Common myeloid progenitor, CD34-positive (primary cell): ENCODE data around the gene PIP5K1B.

ENCODE experiments used
- CTCF ChIA-PET: fragments of 350-600 bp; sonication (Branson Sonifier 250); formaldehyde crosslinking; loops from one replicate; lab custom pipeline; 2021; ENCODE audit warnings: antibody characterized with exemption; lab: Charles Lee
- POLR2A ChIA-PET: fragments of 350-600 bp; sonication (Branson Sonifier 250); formaldehyde crosslinking; loops from one replicate; lab custom pipeline; 2021; ENCODE audit warnings: antibody characterized with exemption; lab: Charles Lee
- DNase-seq, 3 donors: peaks; one replicate each; pipeline versions ENCODE4 v3.0.0 to v3.0.0-alpha.2; 2013
- H3K27ac ChIP-seq, 2 experiments: 1 replicate in 1 of 2; 2 replicates in 1 of 2; pipeline ENCODE4 v1.7.0; 2013; ENCODE audit warnings: inconsistent platforms in 2 of 2, low read length in 2 of 2, mild to moderate bottlenecking in 2 of 2, low read depth in 1 of 2, moderate library complexity in 1 of 2; ENCODE audit not compliant: severe bottlenecking in 2 of 2, insufficient read depth in 1 of 2, poor library complexity in 1 of 2
- H3K27me3 ChIP-seq, 5 experiments: replicated peaks in 2 of 5; 1 replicate in 3 of 5; 2 replicates in 2 of 5; pipeline versions ENCODE4 v1.6.1 to v1.7.0; 2013; ENCODE audit warnings: low read length in 4 of 5, mild to moderate bottlenecking in 2 of 5, moderate library complexity in 2 of 5, inconsistent platforms in 1 of 5; ENCODE audit not compliant: insufficient read depth in 5 of 5, control insufficient read depth in 4 of 5
- H3K36me3 ChIP-seq, 4 experiments: 1 replicate in 2 of 4; 2 replicates in 2 of 4; pipeline versions ENCODE4 v1.6.1 to v1.7.0; 2013; ENCODE audit warnings: low read length in 3 of 4, control low read depth in 1 of 4, mild to moderate bottlenecking in 1 of 4; ENCODE audit not compliant: control insufficient read depth in 4 of 4, insufficient read depth in 4 of 4
- H3K4me1 ChIP-seq, 4 experiments: 1 replicate in 3 of 4; 2 replicates in 1 of 4; pipeline versions ENCODE4 v1.6.1 to v1.7.1; 2013; ENCODE audit warnings: low read length in 3 of 4, mild to moderate bottlenecking in 3 of 4, control low read depth in 1 of 4, inconsistent platforms in 1 of 4, moderate library complexity in 1 of 4; ENCODE audit not compliant: control insufficient read depth in 4 of 4, insufficient read depth in 4 of 4; ENCODE audit errors: control extremely low read depth in 1 of 4
- H3K4me3 ChIP-seq, 7 experiments: 1 replicate in 4 of 7; 2 replicates in 3 of 7; pipeline versions ENCODE4 v1.5.1 to v1.7.0; 2013; ENCODE audit warnings: mild to moderate bottlenecking in 7 of 7, low read length in 6 of 7, moderate library complexity in 6 of 7, inconsistent platforms in 2 of 7, low read depth in 2 of 7, control low read depth in 1 of 7; ENCODE audit not compliant: insufficient read depth in 4 of 7, control insufficient read depth in 1 of 7; ENCODE audit errors: extremely low read depth in 1 of 7
- H3K9me3 ChIP-seq, 5 experiments: 1 replicate in 4 of 5; 2 replicates in 1 of 5; pipeline versions ENCODE4 v1.6.1 to v1.7.1; 2013; ENCODE audit warnings: low read length in 4 of 5, mild to moderate bottlenecking in 2 of 5, inconsistent platforms in 1 of 5, low read depth in 1 of 5, moderate library complexity in 1 of 5; ENCODE audit not compliant: control insufficient read depth in 4 of 5, insufficient read depth in 2 of 5; ENCODE audit errors: control extremely low read depth in 1 of 5
- WGBS: methylation state at CpG from one replicate; pipeline ENCODE4 v1.1.5; 2013; ENCODE audit not compliant: insufficient coverage; 5-methylcytosine and 5-hydroxymethylcytosine counted together

Gene PIP5K1B

GRCh38 chr9:68951879-68952659 is 247.0 kb downstream of the PIP5K1B start:
- DNase-seq: peak in 1 of 3 donors; percentile 38
- peaks cover 14 to 45% (median 24%) of the 10 kb centered on the region in 4 experiments for H3K4me1 ChIP-seq
- WGBS: 67% methylated on average over 2 of the region's 8 CpGs
- ChIA-PET CTCF (interaction anchor here (0.9 to 4.1 kb wide), 7 partner anchors 12 to 369 kb away, joined by 3 to 24 read pairs (median 3); no protein-coding TSS in a partner anchor), POLR2A (no interaction called here)
- no peak overlapping the region for H3K27ac ChIP-seq
- no peaks in the 10 kb centered on the region for H3K27me3 ChIP-seq
- no peak overlapping the region for H3K4me3 ChIP-seq
- H3K9me3 ChIP-seq: peaks cover 0 to 4% (median 0%) of the 10 kb centered on the region in 5 experiments
- H3K36me3 ChIP-seq: peaks cover 0 to 5% (median 1%) of the 10 kb centered on the region in 4 experiments

GRCh38 chr9:68953771-68954170 is 248.7 kb downstream of the PIP5K1B start:
- ChIA-PET POLR2A (no interaction called here), CTCF (interaction anchor here (0.9 to 1.4 kb wide), 4 partner anchors 12 to 108 kb away, joined by 3 to 4 read pairs (median 4); no protein-coding TSS in a partner anchor)
- peaks cover 14 to 45% (median 26%) of the 10 kb centered on the region in 4 experiments for H3K4me1 ChIP-seq
- peaks cover 0 to 2% (median 0%) of the 10 kb centered on the region in 4 experiments for H3K36me3 ChIP-seq
- no peaks in the 10 kb centered on the region for H3K27me3 ChIP-seq
- H3K27ac ChIP-seq: no peak overlapping the region
- peaks cover 0 to 4% (median 0%) of the 10 kb centered on the region in 5 experiments for H3K9me3 ChIP-seq
- no CpG with 5 or more reads among the region's 1 CpG for WGBS
- H3K4me3 ChIP-seq: no peak overlapping the region
- no peak for DNase-seq

GRCh38 chr9:68955330-68955729 is 250.3 kb downstream of the PIP5K1B start:
- 0% methylated on average over 1 of the region's 4 CpGs for WGBS
- peak overlapping the region in 2 of 7 experiments; percentile 1 to 48 for H3K4me3 ChIP-seq
- ChIA-PET POLR2A (interaction anchor here (0.9 kb wide), 1 partner anchor 41 kb away, joined by 3 read pairs; no protein-coding TSS in a partner anchor), CTCF (interaction anchor here (1.0 to 1.5 kb wide), 7 partner anchors 14 to 73 kb away, joined by 3 to 6 read pairs (median 3); no protein-coding TSS in a partner anchor)
- H3K36me3 ChIP-seq: peaks cover 0 to 2% (median 0%) of the 10 kb centered on the region in 4 experiments
- H3K27me3 ChIP-seq: no peaks in the 10 kb centered on the region
- DNase-seq: peak; percentile 27 to 86 (median 76)
- H3K4me1 ChIP-seq: peaks cover 14 to 42% (median 26%) of the 10 kb centered on the region in 4 experiments
- no peak overlapping the region for H3K27ac ChIP-seq
- H3K9me3 ChIP-seq: peaks cover 0 to 6% (median 0%) of the 10 kb centered on the region in 5 experiments

DNA sequence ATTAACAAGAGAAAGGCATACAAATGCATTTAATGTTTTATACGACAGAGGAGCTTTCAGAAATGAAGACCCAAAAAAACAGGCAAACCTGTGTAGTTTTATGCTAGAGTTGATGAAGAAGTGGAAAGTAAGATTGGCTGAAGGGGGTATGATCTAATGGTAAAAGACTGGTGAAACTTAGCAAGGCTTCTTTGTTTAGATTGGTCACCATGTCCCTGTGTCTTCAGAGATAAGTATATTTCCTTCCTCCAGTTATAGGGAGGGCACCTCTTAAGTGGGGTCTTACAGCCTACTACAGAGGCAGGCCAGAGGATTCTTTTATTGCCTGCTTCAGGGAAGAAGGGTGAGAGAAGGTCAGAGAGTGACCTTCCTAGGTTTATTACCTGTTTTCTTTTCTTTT is 252.4 kb downstream of the PIP5K1B start:
- WGBS: 100% methylated on average over 1 of the region's 1 CpG
- peak in 2 of 3 donors; percentile 42 to 61 for DNase-seq
- ChIA-PET POLR2A (interaction anchor here (0.7 kb wide), 1 partner anchor 30 kb away, joined by 4 read pairs; no protein-coding TSS in a partner anchor), CTCF (interaction anchor here (1.2 to 2.9 kb wide), 3 partner anchors 10 to 18 kb away, joined by 3 to 10 read pairs (median 4); no protein-coding TSS in a partner anchor)
- Histone ChIP-seq H3K4me3 (no peak overlapping the region), H3K36me3 (no peaks in the 10 kb centered on the region), H3K27me3 (no peaks in the 10 kb centered on the region), H3K9me3 (peaks cover 0 to 6% (median 0%) of the 10 kb centered on the region in 5 experiments), H3K27ac (no peak overlapping the region), H3K4me1 (peaks cover 12 to 33% (median 20%) of the 10 kb centered on the region in 4 experiments)

DNA sequence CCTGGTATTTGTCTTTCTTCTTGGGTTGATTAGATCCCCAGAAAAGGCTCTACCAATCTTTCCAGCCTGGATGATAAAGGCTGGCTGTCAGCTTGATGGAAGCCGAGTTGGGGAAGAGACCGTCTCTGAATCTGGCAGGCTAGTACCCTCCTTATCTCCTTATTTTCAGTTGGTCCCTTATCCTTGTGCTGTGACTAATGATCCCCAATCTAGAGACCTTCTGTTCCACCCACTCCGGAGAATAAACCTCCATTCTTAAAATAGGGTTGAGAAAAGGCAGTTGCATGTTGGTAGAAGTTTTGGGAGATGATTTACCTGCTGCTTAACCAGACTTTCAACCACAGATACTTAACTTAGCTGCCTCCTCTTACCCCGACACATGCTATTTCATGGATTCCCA is 256.5 kb downstream of the PIP5K1B start:
- DNase-seq: no peak
- H3K27me3 ChIP-seq: no peaks in the 10 kb centered on the region
- POLR2A ChIA-PET: no interaction called here
- H3K9me3 ChIP-seq: peaks cover 0 to 6% (median 0%) of the 10 kb centered on the region in 5 experiments
- no peak overlapping the region for H3K4me3 ChIP-seq
- no CpG with 5 or more reads among the region's 4 CpGs for WGBS
- CTCF ChIA-PET: no interaction called here
- no peak overlapping the region for H3K27ac ChIP-seq
- H3K4me1 ChIP-seq: peaks cover 0 to 4% (median 2%) of the 10 kb centered on the region in 4 experiments
- H3K36me3 ChIP-seq: peaks cover 0 to 2% (median 0%) of the 10 kb centered on the region in 4 experiments

DNA sequence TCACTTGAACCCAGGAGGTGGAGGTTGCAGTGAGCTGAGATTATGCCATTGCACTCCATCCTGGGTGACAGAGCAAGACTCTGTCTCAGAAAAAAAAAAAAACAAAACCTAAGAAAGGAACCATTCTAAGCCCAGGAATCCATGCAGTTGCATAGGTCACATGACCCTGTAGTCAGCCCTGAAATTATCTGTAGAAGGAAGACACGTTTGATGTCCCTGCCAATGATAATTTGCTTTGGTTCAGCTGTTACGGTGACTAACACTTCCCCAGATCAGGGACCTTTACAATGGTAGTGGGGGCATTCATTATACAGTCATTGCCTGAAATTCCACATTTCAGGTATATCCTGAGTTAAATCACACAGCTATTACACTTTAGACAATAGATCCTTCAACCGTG is 258.4 kb downstream of the PIP5K1B start:
- 100% methylated on average over 3 of the region's 3 CpGs for WGBS
- no peak for DNase-seq
- ChIA-PET POLR2A (no interaction called here), CTCF (interaction anchor here (1.3 to 2.3 kb wide), 4 partner anchors 10 to 18 kb away, joined by 4 to 8 read pairs (median 5); no protein-coding TSS in a partner anchor)
- H3K27me3 ChIP-seq: no peaks in the 10 kb centered on the region
- H3K36me3 ChIP-seq: peaks cover 0 to 2% (median 0%) of the 10 kb centered on the region in 4 experiments
- H3K27ac ChIP-seq: no peak overlapping the region
- H3K9me3 ChIP-seq: peaks cover 0 to 2% (median 0%) of the 10 kb centered on the region in 5 experiments
- H3K4me3 ChIP-seq: no peak overlapping the region
- H3K4me1 ChIP-seq: peaks cover 0 to 14% (median 0%) of the 10 kb centered on the region in 4 experiments
